PC-9 (cell line): ENCODE results near the gene ZFHX3. TPM values are rescaled to one million over a fixed set of nuclear protein-coding genes. Genes with fewer than 3 reads are reported as not detected.

Experiments
- BruUV-seq: library from RNA; stranded (reverse); fragments of 400-500 nt; replicated peaks from 2 replicates; lab custom pipeline; 2021; lab: Mats Ljungman, UMichigan
- CTCF ChIA-PET: fragments of 300-600 bp; sonication (Branson Sonifier 250); formaldehyde crosslinking; loops from one replicate; lab custom pipeline; 2022; ENCODE audit warnings: antibody characterized with exemption; lab: Charles Lee
- POLR2A ChIA-PET: fragments of 300-600 bp; sonication (Branson Sonifier 250); formaldehyde crosslinking; loops from one replicate; lab custom pipeline; 2022; ENCODE audit warnings: antibody characterized with exemption; ENCODE audit not compliant: unreplicated experiment; lab: Charles Lee
- DNase-seq, 2 experiments: peaks; one replicate each; pipeline versions ENCODE4 v3.0.0 to v3.0.0-alpha.2; 2015 to 2022; ENCODE audit warnings: mixed read lengths in 1 of 2
- H2AFZ ChIP-seq: fragments of 200-600 bp; sonication (generic); 2 replicates; pipeline ENCODE4 v1.8.1; 2017; ENCODE audit warnings: antibody characterized with exemption
- H3F3A ChIP-seq: fragments of 200-600 bp; sonication (generic); 2 replicates; pipeline ENCODE4 v1.8.1; 2017; ENCODE audit warnings: antibody characterized with exemption, mild to moderate bottlenecking, low read depth; ENCODE audit not compliant: insufficient read depth
- H3K27ac ChIP-seq: fragments of 200-600 bp; sonication (generic); 2 replicates; pipeline ENCODE4 v1.6.1; 2016; ENCODE audit warnings: mixed run types
- H3K27me3 ChIP-seq: fragments of 200-600 bp; sonication (generic); 2 replicates; pipeline ENCODE4 v1.6.1; 2016; ENCODE audit warnings: low read depth, mixed run types; ENCODE audit not compliant: insufficient read depth
- H3K36me3 ChIP-seq: fragments of 200-600 bp; sonication (generic); 2 replicates; pipeline ENCODE4 v1.6.1; 2016; ENCODE audit warnings: low read depth, mixed run types
- H3K4me1 ChIP-seq: fragments of 200-600 bp; sonication (generic); replicated peaks from 2 replicates; pipeline ENCODE4 v1.6.1; 2016; ENCODE audit warnings: mixed run types; ENCODE audit not compliant: insufficient read depth
- H3K4me2 ChIP-seq: fragments of 200-600 bp; sonication (generic); 2 replicates; pipeline ENCODE4 v1.6.1; 2017; ENCODE audit warnings: mixed run types
- H3K4me3 ChIP-seq: fragments of 200-600 bp; sonication (generic); 2 replicates; pipeline ENCODE4 v1.6.1; 2016; ENCODE audit warnings: mixed run types
- H3K79me2 ChIP-seq: fragments of 200-600 bp; sonication (generic); 2 replicates; pipeline ENCODE4 v1.6.1; 2017; ENCODE audit warnings: low read depth, mixed run types
- H3K9me2 ChIP-seq: fragments of 200-600 bp; sonication (generic); 2 replicates; pipeline ENCODE4 v1.8.1; 2017; ENCODE audit warnings: mild to moderate bottlenecking; ENCODE audit not compliant: insufficient read depth
- H3K9me3 ChIP-seq: fragments of 200-600 bp; sonication (generic); 2 replicates; pipeline ENCODE4 v1.8.1; 2016; ENCODE audit warnings: low read depth; ENCODE audit not compliant: insufficient read depth
- H4K20me1 ChIP-seq: fragments of 200-600 bp; sonication (generic); 2 replicates; pipeline ENCODE4 v1.8.1; 2017; ENCODE audit not compliant: insufficient read depth
- CTCF ChIP-seq: fragments of 200-600 bp; sonication (generic); conservative IDR thresholded peaks from 2 replicates; pipeline ENCODE4 v1.6.1; 2017; ENCODE audit warnings: mixed run types, antibody characterized with exemption, mild to moderate bottlenecking, moderate library complexity
- EZH2 ChIP-seq: fragments of 200-600 bp; sonication (generic); IDR thresholded peaks from 2 replicates; pipeline ENCODE4 v1.8.0; 2017; ENCODE audit warnings: antibody characterized with exemption, low read depth
- intact Hi-C: fragments of 100-400 bp; cut with micrococcal nuclease; formaldehyde crosslinking; loops from one replicate; pipeline ENCODE4 v1.10.0; 2022; ENCODE audit not compliant: unreplicated experiment
- total RNA-seq: library from RNA; stranded (reverse); gene quantifications from 2 replicates; pipeline ENCODE4 v1.2.3, GENCODE V29; 2021

Gene ZFHX3
- total RNA-seq, 1 experiment from 2014 or later = 23.1 TPM

- intact Hi-C loops = no loop called here
- peaks cover 47% of the 10 kb centered on the region for H3K4me1 ChIP-seq
These were observed 5.1 kb downstream of the ZFHX3 start for GRCh38 chr16:73042807-73043206.

GRCh38 chr16:73041676-73042075 is 6.3 kb downstream of the ZFHX3 start:
- H3F3A ChIP-seq = peaks cover 17% of the 10 kb centered on the region
- H3K9me3 ChIP-seq = no peaks in the 10 kb centered on the region
- no peak overlapping the region for H2AFZ ChIP-seq
- BruUV-seq = no TSS peak
- H3K79me2 ChIP-seq = peaks cover 99% of the 10 kb centered on the region
- no peak for TF ChIP-seq EZH2
- POLR2A ChIA-PET = no interaction called here
- no peaks in the 10 kb centered on the region for H4K20me1 ChIP-seq
- H3K36me3 ChIP-seq = no peaks in the 10 kb centered on the region
- peaks cover 55% of the 10 kb centered on the region for H3K4me1 ChIP-seq
- no peaks in the 10 kb centered on the region for H3K9me2 ChIP-seq
- no peak overlapping the region for H3K4me3 ChIP-seq
- H3K4me2 ChIP-seq = no peak overlapping the region
- H3K27ac ChIP-seq = no peak overlapping the region
- CTCF ChIA-PET = no interaction called here
- intact Hi-C loops = no loop called here
- DNase-seq = no peak
- no peaks in the 10 kb centered on the region for H3K27me3 ChIP-seq

More at GRCh38 chr16:73042807-73043206, 5.1 kb downstream of the ZFHX3 start:
- Histone ChIP-seq H3K4me3 (no peak overlapping the region), H3K79me2 (peaks cover 94% of the 10 kb centered on the region), H3F3A (peaks cover 18% of the 10 kb centered on the region), H4K20me1 (no peaks in the 10 kb centered on the region), H3K9me2 (no peaks in the 10 kb centered on the region), H3K9me3 (no peaks in the 10 kb centered on the region), H3K27ac (no peak overlapping the region), H3K36me3 (no peaks in the 10 kb centered on the region), H2AFZ (no peak overlapping the region), H3K4me2 (no peak overlapping the region), H3K27me3 (no peaks in the 10 kb centered on the region)
- BruUV-seq = no TSS peak
- DNase-seq = no peak
- no peak for TF ChIP-seq EZH2
- POLR2A ChIA-PET = no interaction called here
- CTCF ChIA-PET = no interaction called here

- POLR2A ChIA-PET = no interaction called here
- Histone ChIP-seq H3F3A (peaks cover 16% of the 10 kb centered on the region), H3K4me3 (no peak overlapping the region), H3K4me1 (peaks cover 55% of the 10 kb centered on the region), H3K4me2 (no peak overlapping the region), H3K79me2 (peaks cover 97% of the 10 kb centered on the region), H3K27ac (no peak overlapping the region), H3K9me3 (no peaks in the 10 kb centered on the region), H2AFZ (no peak overlapping the region), H3K36me3 (no peaks in the 10 kb centered on the region), H3K9me2 (no peaks in the 10 kb centered on the region), H3K27me3 (no peaks in the 10 kb centered on the region), H4K20me1 (no peaks in the 10 kb centered on the region)
- no TSS peak for BruUV-seq
- intact Hi-C loops = no loop called here
- CTCF ChIA-PET = no interaction called here
- TF ChIP-seq CTCF = no peak
- no peak for TF ChIP-seq EZH2
- no peak for DNase-seq
These were observed 7.1 kb downstream of the ZFHX3 start for GRCh38 chr16:73040735-73041402.

GRCh38 chr16:73040136-73040535 is 7.8 kb downstream of the ZFHX3 start:
- DNase-seq = no peak
- Histone ChIP-seq H3K4me3 (no peak overlapping the region), H3K9me3 (no peaks in the 10 kb centered on the region), H3K4me2 (no peak overlapping the region), H4K20me1 (no peaks in the 10 kb centered on the region), H3K36me3 (no peaks in the 10 kb centered on the region), H3K9me2 (no peaks in the 10 kb centered on the region), H3K27me3 (no peaks in the 10 kb centered on the region), H3K79me2 (peaks cover 98% of the 10 kb centered on the region), H2AFZ (no peak overlapping the region), H3K27ac (no peak overlapping the region), H3F3A (peaks cover 23% of the 10 kb centered on the region), H3K4me1 (peaks cover 55% of the 10 kb centered on the region)
- intact Hi-C loops = no loop called here
- ChIA-PET POLR2A (no interaction called here), CTCF (interaction anchor here (0.5 kb wide), 1 partner anchor 13 kb away, joined by 5 read pairs; no protein-coding TSS in a partner anchor)
- no peak for TF ChIP-seq EZH2
- TF ChIP-seq CTCF = no peak
- no TSS peak for BruUV-seq
